NCI-H2196 (cell line): Measurements from ENCODE around the gene SDHAF3.

ENCODE experiments used
- DNase-seq: peaks from one replicate; lab custom pipeline; 2025; ENCODE audit not compliant: unreplicated experiment; lab: John Stamatoyannopoulos, UW

SDHAF3 gene

GRCh38 chr7:97203957-97204356, 86.5 kb downstream of the SDHAF3 start:
- DNase-seq: no peak

GRCh38 chr7:97204821-97205220, 87.3 kb downstream of the SDHAF3 start:
- DNase-seq: no peak

- DNase-seq: no peak
These were observed 98.1 kb downstream of the SDHAF3 start for GRCh38 chr7:97215556-97215955.

- no peak for DNase-seq
These were observed 101.3 kb downstream of the SDHAF3 start for GRCh38 chr7:97218767-97219166.

GRCh38 chr7:97219237-97219636, 101.7 kb downstream of the SDHAF3 start:
- DNase-seq: no peak

GRCh38 chr7:97224316-97224715, 106.8 kb downstream of the SDHAF3 start:
- no peak for DNase-seq

- no peak for DNase-seq
These were observed 109.0 kb downstream of the SDHAF3 start for GRCh38 chr7:97226541-97226940.
